Cardiac ventricle fibroblast (primary cell): ENCODE data around the gene SLC24A3. TPM values are rescaled to one million over a fixed set of nuclear protein-coding genes. Genes with fewer than 3 reads are reported as not detected.

Experiments
- total RNA-seq: library from RNA; depleted of rRNA; stranded (reverse); fragments of >200 nt; gene quantifications from 2 replicates; pipeline ENCODE4 v1.2.3, GENCODE V29; 2015

Gene SLC24A3
- 0.12 TPM in 1 of 2 replicates, not detected in the other for total RNA-seq

DNA sequence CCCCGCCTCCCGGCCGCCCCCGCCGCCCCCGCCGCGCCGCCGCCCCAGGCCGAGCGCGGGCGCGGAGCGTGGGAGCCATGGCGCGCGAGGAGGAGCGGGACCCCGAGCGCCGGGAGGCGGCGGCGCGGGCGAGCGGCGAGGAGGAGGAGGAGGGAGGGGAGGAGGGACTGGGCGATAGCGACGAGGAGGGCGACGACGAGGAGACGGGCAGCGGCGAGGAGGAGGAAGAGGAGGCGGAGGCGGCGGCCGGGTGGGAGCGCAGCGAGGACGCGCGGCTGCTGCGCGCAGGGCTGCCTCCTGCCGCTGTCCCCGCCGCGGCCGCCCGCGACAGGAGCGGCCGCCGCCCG is at the start of gene SLC24A3:
TSS of gene SLC24A3 (plus strand) at position 174 of the 347 bp plus-strand sequence.

DNA sequence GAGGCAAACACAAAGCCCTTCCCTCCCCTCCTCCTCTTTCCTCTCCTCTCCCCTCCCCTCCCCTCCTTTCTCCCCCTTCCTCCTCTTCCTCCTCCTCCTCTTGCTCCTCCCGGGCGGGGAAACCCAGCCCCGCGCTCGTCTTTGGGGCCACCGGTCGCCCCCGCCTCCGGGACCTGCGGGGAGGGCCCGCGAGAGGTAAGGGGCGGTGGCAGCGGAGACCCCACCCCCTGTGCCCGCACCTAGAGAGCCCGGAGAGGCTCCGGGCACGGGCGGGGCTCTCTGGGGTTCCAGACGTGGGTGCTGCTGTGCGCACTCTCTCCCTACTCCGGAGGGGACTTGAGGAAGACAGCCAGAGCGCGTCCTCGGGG is 545.7 kb downstream of the SLC24A3 start, which contains the start of gene RIN2:
TSS of gene RIN2 (plus strand) at position 126 of the 368 bp plus-strand sequence. CDS start 131,344 bp downstream, outside the sequence.

